GM12864 (cell line): ENCODE data around the gene MLYCD.

Experiments used
- DNase-seq: peaks from one replicate; pipeline ENCODE4 v3.0.0-alpha.2; 2011; ENCODE audit warnings: low read depth
- H3K4me3 ChIP-seq: 2 replicates; pipeline ENCODE4 v1.5.1; 2011; ENCODE audit warnings: mild to moderate bottlenecking, low read depth, low read length, control low read depth
- TF ChIP-seq, protein P1 (sequence below): IDR thresholded peaks from 2 replicates; pipeline ENCODE4 v1.5.1; 2011; ENCODE audit warnings: low read depth, mild to moderate bottlenecking, moderate library complexity, low read length, control low read depth, inconsistent platforms; ENCODE audit errors: missing control alignments

Gene MLYCD

DNA sequence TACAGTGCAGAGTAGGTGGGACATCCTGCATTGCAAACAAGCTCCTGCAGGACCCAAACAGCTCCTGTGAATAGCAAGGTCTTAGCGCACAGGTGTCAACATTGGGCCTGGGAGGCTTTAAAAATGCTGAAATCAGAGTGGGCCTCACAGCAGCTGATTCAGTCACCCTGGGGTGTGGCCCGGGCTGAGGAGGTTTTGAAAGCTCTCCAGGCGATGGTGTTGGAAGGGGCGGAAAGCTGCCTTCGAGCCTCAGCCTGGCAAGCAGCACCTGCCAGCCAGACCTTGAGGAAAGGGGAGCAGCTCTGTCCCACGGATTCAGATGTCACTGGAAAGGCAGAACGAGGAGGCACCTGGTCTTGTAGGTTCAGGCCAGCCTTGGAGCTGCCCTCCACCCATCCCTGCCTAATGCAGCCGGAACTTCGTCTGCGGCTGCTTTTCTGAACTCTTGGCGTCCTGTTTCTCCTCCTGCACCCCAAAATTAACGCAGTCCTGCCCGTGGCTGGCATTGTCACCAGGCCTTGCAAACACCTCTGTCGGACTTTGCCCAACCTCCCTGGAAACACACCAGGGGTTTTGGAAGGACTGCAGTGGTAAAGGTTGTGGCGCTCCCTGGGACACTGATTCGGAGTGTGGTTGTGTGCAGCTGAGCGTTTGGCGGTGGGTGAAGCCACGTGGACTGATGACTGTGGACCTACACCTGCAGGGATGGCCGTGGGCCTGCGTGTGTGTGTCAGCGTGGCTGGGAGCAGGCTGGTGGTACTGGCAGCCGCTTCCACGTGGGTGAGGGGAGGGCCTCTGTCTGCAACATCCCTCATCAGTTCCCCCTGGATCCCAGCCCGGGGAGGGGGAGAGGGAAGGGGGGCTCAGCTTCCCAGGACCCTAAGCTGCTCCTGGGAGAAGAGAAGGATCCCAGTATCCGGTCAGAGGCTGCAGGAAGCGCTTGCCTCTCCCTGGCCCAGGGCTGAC, 72.5 kb downstream of the MLYCD start:
- H3K4me3 ChIP-seq: no peak overlapping the region
- TF ChIP-seq, protein P1, sequence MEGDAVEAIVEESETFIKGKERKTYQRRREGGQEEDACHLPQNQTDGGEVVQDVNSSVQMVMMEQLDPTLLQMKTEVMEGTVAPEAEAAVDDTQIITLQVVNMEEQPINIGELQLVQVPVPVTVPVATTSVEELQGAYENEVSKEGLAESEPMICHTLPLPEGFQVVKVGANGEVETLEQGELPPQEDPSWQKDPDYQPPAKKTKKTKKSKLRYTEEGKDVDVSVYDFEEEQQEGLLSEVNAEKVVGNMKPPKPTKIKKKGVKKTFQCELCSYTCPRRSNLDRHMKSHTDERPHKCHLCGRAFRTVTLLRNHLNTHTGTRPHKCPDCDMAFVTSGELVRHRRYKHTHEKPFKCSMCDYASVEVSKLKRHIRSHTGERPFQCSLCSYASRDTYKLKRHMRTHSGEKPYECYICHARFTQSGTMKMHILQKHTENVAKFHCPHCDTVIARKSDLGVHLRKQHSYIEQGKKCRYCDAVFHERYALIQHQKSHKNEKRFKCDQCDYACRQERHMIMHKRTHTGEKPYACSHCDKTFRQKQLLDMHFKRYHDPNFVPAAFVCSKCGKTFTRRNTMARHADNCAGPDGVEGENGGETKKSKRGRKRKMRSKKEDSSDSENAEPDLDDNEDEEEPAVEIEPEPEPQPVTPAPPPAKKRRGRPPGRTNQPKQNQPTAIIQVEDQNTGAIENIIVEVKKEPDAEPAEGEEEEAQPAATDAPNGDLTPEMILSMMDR: no peak
- no peak for DNase-seq

DNA sequence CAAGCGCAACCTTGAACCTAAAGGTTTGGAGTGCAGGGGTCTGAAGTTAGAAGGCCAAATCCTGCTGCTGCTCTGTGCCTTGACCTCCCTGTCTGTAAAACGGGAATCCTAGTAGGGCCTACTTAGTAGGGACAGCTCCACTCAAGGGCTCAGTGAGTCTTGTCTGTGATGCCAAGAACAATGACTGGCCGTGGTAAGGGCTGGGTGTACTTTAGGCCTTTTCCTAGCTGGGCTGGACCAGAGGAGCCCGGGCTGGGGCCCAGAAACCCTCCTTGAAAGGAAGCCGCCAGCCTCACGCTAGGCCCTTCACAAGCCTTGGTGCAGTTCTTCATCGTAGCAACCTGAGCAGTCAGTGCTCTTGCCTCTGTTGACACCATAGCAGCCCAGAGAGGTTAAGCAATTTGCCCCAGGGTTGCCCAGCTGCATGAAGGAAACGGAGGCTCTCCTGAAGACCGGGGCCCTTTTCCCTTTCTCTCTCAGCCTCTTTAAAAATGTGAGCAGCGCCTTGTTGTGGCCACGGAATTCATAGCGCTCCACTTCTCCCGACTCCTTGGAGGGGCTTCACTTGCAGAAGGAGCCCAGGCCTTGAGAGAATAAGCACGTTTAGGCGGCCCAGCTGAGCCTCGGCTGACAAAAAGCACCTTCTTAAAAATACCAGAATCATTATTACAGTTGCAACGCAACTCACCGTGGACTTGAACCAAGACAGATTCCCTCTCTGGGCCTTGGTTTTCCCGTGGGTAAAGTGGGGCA, 73.5 kb downstream of the MLYCD start:
- TF ChIP-seq, protein P1: no peak
- H3K4me3 ChIP-seq: no peak overlapping the region
- DNase-seq: no peak

DNA sequence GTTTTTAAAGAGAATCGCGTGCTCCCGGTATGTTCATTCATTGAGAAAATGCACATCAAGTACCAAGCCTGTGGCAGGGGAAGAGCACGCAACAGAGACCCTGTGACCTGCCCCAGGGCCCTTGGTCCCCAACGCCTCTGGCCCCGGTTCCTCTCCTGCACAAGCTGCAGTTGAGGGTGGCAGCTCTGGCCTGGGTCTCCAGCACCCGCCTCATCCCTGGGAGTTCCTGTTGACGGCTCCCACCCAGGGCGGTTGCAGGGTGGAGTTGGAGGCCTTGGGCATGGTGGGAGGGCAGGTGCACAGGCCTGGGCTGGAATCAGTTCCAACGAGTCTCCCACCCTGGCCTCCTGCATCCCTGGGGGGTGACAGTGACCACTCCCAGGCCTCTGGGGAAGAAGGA, 74.2 kb downstream of the MLYCD start:
- no peak overlapping the region for H3K4me3 ChIP-seq
- no peak for DNase-seq
- TF ChIP-seq, protein P1: no peak

DNA sequence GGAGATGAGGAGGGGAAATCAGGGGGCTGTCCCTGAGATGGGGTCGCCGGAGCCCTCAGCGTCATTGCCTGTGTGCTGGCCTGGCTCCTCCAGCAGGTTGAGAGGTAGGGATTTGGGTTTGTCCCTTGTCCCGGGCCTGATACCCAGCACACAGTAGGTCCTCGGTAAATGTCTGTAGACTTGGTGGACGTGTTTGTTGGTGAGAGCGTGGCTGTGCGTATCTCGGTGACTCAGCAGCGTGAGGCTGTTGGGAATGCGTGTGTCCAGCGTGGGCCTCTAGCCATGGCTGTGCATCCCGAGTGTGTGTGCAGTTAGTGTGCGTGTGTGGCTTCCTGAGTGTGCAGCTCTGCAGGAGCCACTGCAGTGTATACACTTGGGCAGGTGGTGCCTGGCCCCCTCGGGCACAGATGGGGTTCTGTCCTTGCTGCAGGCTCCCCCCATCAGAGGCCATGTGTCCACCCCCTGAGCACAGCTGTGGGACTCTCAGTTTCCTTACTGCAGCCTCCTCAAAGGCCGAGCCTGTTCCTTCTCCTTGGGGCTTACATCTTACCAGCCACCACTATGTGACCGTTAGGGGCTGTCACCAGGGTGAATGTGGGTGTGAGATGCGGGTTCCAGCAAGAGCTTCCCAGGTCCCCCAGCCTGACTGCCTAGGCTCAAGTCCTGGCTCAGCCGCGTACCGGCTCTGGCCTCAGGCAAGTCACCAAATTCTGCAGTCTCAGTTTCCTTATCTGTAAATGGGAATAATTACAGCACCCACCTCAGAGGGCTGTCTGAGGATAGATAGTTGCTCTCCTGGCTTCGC, 74.9 kb downstream of the MLYCD start:
- TF ChIP-seq, protein P1: no peak
- DNase-seq: no peak
- H3K4me3 ChIP-seq: no peak overlapping the region

DNA sequence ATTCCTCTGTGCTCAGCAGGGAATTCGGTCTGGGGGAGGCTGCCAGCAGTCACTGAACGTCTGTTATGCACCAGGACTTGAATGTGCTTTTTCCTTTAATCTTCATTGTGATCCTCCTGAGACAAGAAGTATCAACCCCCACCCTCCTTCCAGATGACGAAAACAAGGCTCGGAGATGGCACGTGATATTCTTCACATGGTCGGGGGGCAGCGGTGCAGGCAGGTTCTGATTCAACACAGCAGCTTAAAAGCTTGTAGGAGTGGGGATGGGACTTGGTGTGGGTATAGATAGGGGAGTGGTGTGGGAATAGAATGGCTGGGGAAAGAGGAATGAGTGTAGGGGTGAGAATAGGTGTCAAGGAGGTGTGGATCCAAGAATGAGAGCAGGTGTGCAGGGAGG, 75.6 kb downstream of the MLYCD start:
- TF ChIP-seq, protein P1: no peak
- H3K4me3 ChIP-seq: no peak overlapping the region
- DNase-seq: no peak

DNA sequence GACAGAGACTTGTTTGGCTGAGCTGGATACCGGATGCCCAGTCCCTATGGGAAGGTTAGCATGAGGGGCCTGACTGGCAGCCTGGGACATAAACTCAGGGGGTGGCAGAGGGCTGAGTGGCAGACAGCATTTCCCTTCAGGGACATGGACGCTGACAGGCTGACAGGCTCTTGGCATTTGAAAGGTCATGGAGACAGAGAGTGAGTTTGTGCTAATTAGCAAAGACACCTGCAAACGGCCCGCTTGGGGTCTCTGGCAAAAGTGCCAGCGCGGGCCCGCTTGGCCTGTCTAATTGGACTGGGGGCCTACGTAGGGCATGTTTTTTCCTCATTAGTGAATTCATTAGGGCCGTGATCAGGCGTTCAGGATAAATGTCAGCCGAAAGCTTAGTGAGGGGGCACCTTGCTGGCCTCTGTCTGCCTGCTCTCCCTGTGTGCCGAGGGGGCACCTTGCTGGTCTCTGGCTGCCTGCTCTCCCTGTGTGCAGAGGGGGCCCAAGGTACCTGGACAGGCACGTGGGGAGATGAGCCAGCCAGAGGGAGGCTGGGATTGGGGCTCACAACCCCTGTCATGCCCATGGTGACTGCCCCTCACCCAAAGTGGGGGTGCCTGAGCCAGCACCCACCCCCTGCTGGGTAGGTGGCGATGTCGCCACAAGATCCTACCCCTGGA, 76.8 kb downstream of the MLYCD start:
- H3K4me3 ChIP-seq: no peak overlapping the region
- DNase-seq: no peak
- TF ChIP-seq, protein P1: no peak
